B cell (primary cell): ENCODE results near the gene MAPKAPK3. TPM values are rescaled to one million over a fixed set of nuclear protein-coding genes. Genes with fewer than 3 reads are reported as not detected.

Experiments used
- ATAC-seq: fragments of 200-7000 bp; cut with Tn5 transposase; one replicate; pipeline ENCODE4 v1.10.0; 2021; ENCODE audit warnings: low read depth, mild to moderate bottlenecking, moderate number of reproducible peaks, moderate library complexity
- CTCF ChIA-PET: fragments of 350-600 bp; sonication (Branson Sonifier 250); formaldehyde crosslinking; loops from one replicate; lab custom pipeline; 2021; ENCODE audit warnings: antibody characterized with exemption, inconsistent platforms; lab: Charles Lee
- POLR2A ChIA-PET: fragments of 350-600 bp; sonication (Branson Sonifier 250); formaldehyde crosslinking; loops from one replicate; lab custom pipeline; 2021; ENCODE audit warnings: antibody characterized with exemption; lab: Charles Lee
- DNase-seq: peaks from one replicate; pipeline ENCODE4 v3.0.0; 2013
- H2AFZ ChIP-seq: 2 replicates; pipeline ENCODE4 v1.6.1; 2012; ENCODE audit warnings: mild to moderate bottlenecking, low read depth, low read length; ENCODE audit not compliant: insufficient read depth, poor library complexity, severe bottlenecking
- H3K27ac ChIP-seq, 2 donors: 1 replicate in 1 of 2; 2 replicates in 1 of 2; pipeline ENCODE4 v1.5.1; 2012 to 2013; ENCODE audit warnings: low read length in 2 of 2, mild to moderate bottlenecking in 2 of 2, moderate library complexity in 1 of 2
- H3K27me3 ChIP-seq, 4 experiments: fragments of 200-600 bp in 1 of 4; sonication (generic) in 1 of 4; replicated peaks in 1 of 4; 1 replicate in 2 of 4; 2 replicates in 2 of 4; pipeline versions ENCODE4 v1.6.1 to v1.7.0; 2013 to 2016; ENCODE audit warnings: low read length in 3 of 4, mild to moderate bottlenecking in 2 of 4, mixed read lengths in 1 of 4, moderate library complexity in 1 of 4; ENCODE audit not compliant: insufficient read depth in 4 of 4, control insufficient read depth in 3 of 4; ENCODE audit errors: control extremely low read depth in 1 of 4
- H3K36me3 ChIP-seq, 2 experiments: replicated peaks in 1 of 2; 1 replicate in 1 of 2; 2 replicates in 1 of 2; pipeline versions ENCODE4 v1.6.1 to v1.7.1; 2013; ENCODE audit warnings: low read length in 1 of 2; ENCODE audit not compliant: insufficient read depth in 2 of 2, control insufficient read depth in 1 of 2; ENCODE audit errors: control extremely low read depth in 1 of 2, extremely low read depth in 1 of 2
- H3K4me1 ChIP-seq, 2 donors: fragments of 200-600 bp in 1 of 2; sonication (generic) in 1 of 2; 1 replicate in 1 of 2; 2 replicates in 1 of 2; pipeline versions ENCODE4 v1.5.1 to v1.6.1; 2013 to 2017; ENCODE audit warnings: low read length in 2 of 2; ENCODE audit not compliant: control insufficient read depth in 2 of 2, insufficient read depth in 2 of 2
- H3K4me2 ChIP-seq: replicated peaks from 2 replicates; pipeline ENCODE3; 2012; ENCODE audit warnings: mild to moderate bottlenecking, low read depth, low read length; ENCODE audit not compliant: poor library complexity, severe bottlenecking
- H3K4me3 ChIP-seq, 5 experiments: fragments of 200-600 bp in 1 of 5; sonication (generic) in 1 of 5; 1 replicate in 3 of 5; 2 replicates in 2 of 5; pipeline versions ENCODE4 v1.5.1 to v1.7.0; 2011 to 2016; ENCODE audit warnings: low read length in 4 of 5, mild to moderate bottlenecking in 4 of 5, low read depth in 2 of 5, control low read depth in 1 of 5, moderate library complexity in 1 of 5; ENCODE audit not compliant: insufficient read depth in 1 of 5; ENCODE audit errors: control extremely low read depth in 1 of 5, extremely low read depth in 1 of 5
- H3K79me2 ChIP-seq: fragments of 200-600 bp; sonication (generic); one replicate; pipeline ENCODE4 v1.6.0; 2016; ENCODE audit warnings: low read length; ENCODE audit not compliant: control insufficient read depth, insufficient read depth
- H3K9ac ChIP-seq: fragments of 200-600 bp; sonication (generic); 2 replicates; pipeline ENCODE4 v1.6.1; 2017; ENCODE audit warnings: mild to moderate bottlenecking, low read length, moderate library complexity
- H3K9me3 ChIP-seq, 3 donors: one replicate each; pipeline versions ENCODE4 v1.6.1 to v1.7.1; 2013; ENCODE audit warnings: low read length in 2 of 3; ENCODE audit not compliant: control insufficient read depth in 2 of 3, insufficient read depth in 1 of 3; ENCODE audit errors: control extremely low read depth in 1 of 3
- H4K20me1 ChIP-seq: 2 replicates; pipeline ENCODE4 v1.6.0; 2012; ENCODE audit warnings: mild to moderate bottlenecking, low read length; ENCODE audit not compliant: insufficient read depth, control insufficient read depth, poor library complexity, severe bottlenecking
- H3K27ac Mint-ChIP-seq: one replicate; pipeline ENCODE4 v1.8.0; 2021; ENCODE audit warnings: mixed read lengths
- H3K27me3 Mint-ChIP-seq: one replicate; pipeline ENCODE4 v1.8.0; 2021; ENCODE audit warnings: mixed read lengths
- H3K4me1 Mint-ChIP-seq: one replicate; pipeline ENCODE4 v1.8.0; 2021; ENCODE audit warnings: mixed read lengths
- H3K4me3 Mint-ChIP-seq: one replicate; pipeline ENCODE4 v1.8.0; 2021; ENCODE audit warnings: mixed read lengths
- H3K9me3 Mint-ChIP-seq: one replicate; pipeline ENCODE4 v1.8.0; 2022; ENCODE audit warnings: mixed read lengths; ENCODE audit not compliant: insufficient read depth
- EZH2 ChIP-seq: IDR thresholded peaks from 2 replicates; pipeline ENCODE4 v1.6.1; 2012; ENCODE audit warnings: borderline replicate concordance, low read depth, mild to moderate bottlenecking, moderate library complexity, low read length; ENCODE audit not compliant: insufficient read depth, poor library complexity, severe bottlenecking
- WGBS: methylation state at CpG from one replicate; pipeline ENCODE4 v1.1.5; 2013; ENCODE audit warnings: missing lambda C conversion rate; ENCODE audit not compliant: insufficient coverage; 5-methylcytosine and 5-hydroxymethylcytosine counted together
- intact Hi-C: fragments of 100-400 bp; cut with micrococcal nuclease; formaldehyde crosslinking; loops from one replicate; pipeline ENCODE4 v1.10.0; 2022
- polyA plus RNA-seq: library from polyadenylated mRNA; depleted of rRNA; stranded (reverse); fragments of >200 nt; gene quantifications from 2 replicates; pipeline ENCODE4 v1.2.3, GENCODE V29; 2012
- total RNA-seq, 2 donors: library from RNA; stranded (reverse); fragments of 120-200 nt in 1 of 2; gene quantifications; 1 replicate in 1 of 2; 2 replicates in 1 of 2; pipeline versions ENCODE4 v1.2.3 to v1.2.4, GENCODE V29; 2013 to 2022
- TF ChIP-seq, protein P1 (sequence below): fragments of 200-600 bp; IDR thresholded peaks from one replicate; pipeline ENCODE4 v1.8.0; 2022; ENCODE audit warnings: antibody characterized with exemption, mild to moderate bottlenecking

Gene MAPKAPK3
- total and polyA plus RNA-seq, 2 donors (not counting 1 experiment from before 2014, with no cell fraction given) = 17.8 to 18.8 TPM

DNA sequence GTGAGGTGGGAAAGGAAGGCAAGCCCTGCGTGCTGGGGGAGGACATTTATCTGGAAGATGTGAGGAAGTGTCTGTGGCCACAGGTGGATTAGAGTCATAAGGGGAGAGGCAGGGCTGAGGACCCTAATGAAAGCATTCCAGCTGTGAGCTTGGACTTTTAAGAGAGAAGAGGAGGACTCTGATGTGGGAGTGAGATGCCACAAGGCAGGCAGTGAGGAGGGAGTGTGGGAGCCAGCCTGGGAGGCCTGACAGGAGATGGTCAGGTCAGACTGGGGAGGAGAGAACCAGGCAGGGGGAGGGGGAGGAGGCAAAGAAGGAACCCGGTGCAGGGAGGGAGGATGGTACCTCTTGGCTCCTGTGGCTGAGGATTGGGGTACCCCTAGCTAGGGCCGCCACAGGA is 21.0 kb downstream of the MAPKAPK3 start:
- no peaks in the 10 kb centered on the region for H3K4me1 ChIP-seq

DNA sequence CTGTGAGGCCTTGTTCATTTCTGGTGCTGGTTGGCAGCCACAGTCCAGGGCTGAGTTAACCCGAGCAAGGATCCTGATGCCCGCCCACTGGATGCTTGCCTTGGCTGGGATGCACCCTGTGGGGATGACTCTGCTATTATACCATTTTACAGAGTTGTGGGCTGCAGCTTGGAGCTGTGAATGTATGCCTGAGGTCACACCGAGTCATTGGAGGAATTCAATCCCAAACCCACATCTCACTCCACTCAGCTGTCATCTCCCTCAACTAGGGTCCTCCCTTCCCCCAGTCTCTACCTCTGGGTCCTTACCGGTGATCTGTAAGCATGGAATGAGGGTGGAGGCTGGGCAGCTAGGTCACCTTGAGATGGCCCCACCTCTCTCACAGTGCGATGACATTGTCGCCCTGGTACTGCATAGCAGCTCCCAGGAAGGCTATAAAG is 22.1 kb downstream of the MAPKAPK3 start:
- DNase-seq (no peak), ATAC-seq (no peak)
- H3K36me3 ChIP-seq = peaks cover 0 to 34% of the 10 kb centered on the region in 2 experiments
- Mint-ChIP-seq H3K4me1 (peaks cover 3% of the 10 kb centered on the region), H3K27me3 (no peaks in the 10 kb centered on the region), H3K9me3 (no peaks in the 10 kb centered on the region), H3K27ac (no peak overlapping the region), H3K4me3 (no peak overlapping the region)
- TF ChIP-seq, protein P1, sequence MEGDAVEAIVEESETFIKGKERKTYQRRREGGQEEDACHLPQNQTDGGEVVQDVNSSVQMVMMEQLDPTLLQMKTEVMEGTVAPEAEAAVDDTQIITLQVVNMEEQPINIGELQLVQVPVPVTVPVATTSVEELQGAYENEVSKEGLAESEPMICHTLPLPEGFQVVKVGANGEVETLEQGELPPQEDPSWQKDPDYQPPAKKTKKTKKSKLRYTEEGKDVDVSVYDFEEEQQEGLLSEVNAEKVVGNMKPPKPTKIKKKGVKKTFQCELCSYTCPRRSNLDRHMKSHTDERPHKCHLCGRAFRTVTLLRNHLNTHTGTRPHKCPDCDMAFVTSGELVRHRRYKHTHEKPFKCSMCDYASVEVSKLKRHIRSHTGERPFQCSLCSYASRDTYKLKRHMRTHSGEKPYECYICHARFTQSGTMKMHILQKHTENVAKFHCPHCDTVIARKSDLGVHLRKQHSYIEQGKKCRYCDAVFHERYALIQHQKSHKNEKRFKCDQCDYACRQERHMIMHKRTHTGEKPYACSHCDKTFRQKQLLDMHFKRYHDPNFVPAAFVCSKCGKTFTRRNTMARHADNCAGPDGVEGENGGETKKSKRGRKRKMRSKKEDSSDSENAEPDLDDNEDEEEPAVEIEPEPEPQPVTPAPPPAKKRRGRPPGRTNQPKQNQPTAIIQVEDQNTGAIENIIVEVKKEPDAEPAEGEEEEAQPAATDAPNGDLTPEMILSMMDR = no peak
- no peak for TF ChIP-seq EZH2
- POLR2A ChIA-PET = no interaction called here
- no peak overlapping the region for H2AFZ ChIP-seq
- no peaks in the 10 kb centered on the region for H3K4me1 ChIP-seq
- H3K4me3 ChIP-seq = no peak overlapping the region
- peaks cover 13% of the 10 kb centered on the region for H3K79me2 ChIP-seq
- 100% methylated on average over 4 of the region's 6 CpGs for WGBS
- H3K27me3 ChIP-seq = no peaks in the 10 kb centered on the region
- CTCF ChIA-PET = no interaction called here
- no peak overlapping the region for H3K4me2 ChIP-seq
- peaks cover 16% of the 10 kb centered on the region for H4K20me1 ChIP-seq
- intact Hi-C loops = no loop called here
- H3K27ac ChIP-seq = no peak overlapping the region
- H3K9ac ChIP-seq = no peak overlapping the region
- H3K9me3 ChIP-seq = no peaks in the 10 kb centered on the region

More for the DNA sequence above, 21.0 kb downstream of the MAPKAPK3 start:
- TF ChIP-seq, protein P1 = no peak
- TF ChIP-seq EZH2 = no peak
- Histone ChIP-seq H3K4me3 (no peak overlapping the region), H4K20me1 (peaks cover 16% of the 10 kb centered on the region), H3K79me2 (peaks cover 20% of the 10 kb centered on the region), H2AFZ (no peak overlapping the region), H3K4me2 (no peak overlapping the region), H3K9ac (no peak overlapping the region), H3K27me3 (no peaks in the 10 kb centered on the region), H3K9me3 (no peaks in the 10 kb centered on the region), H3K36me3 (peaks cover 0 to 23% of the 10 kb centered on the region in 2 experiments), H3K27ac (no peak overlapping the region)
- ChIA-PET POLR2A (no interaction called here), CTCF (no interaction called here)
- WGBS = 49% methylated on average over 3 of the region's 3 CpGs
- H3K4me3 Mint-ChIP-seq = no peak overlapping the region
- intact Hi-C loops = no loop called here
- H3K27me3 Mint-ChIP-seq = no peaks in the 10 kb centered on the region
- H3K27ac Mint-ChIP-seq = no peak overlapping the region
- no peaks in the 10 kb centered on the region for H3K9me3 Mint-ChIP-seq
- peaks cover 10% of the 10 kb centered on the region for H3K4me1 Mint-ChIP-seq
- DNase-seq = no peak
- ATAC-seq = no peak
